Thymus (tissue), 11 donors: ENCODE measurements around the gene RMND1. TPM values are rescaled to one million over a fixed set of nuclear protein-coding genes. Genes with fewer than 3 reads are reported as not detected.
"Not testable (repeated sequence)": the region's sequence is repeated elsewhere in the genome, so short reads cannot be mapped to it uniquely, and the experiment has no call there.

Experiments used
- DNase-seq, 9 donors: peaks; one replicate each; pipeline ENCODE4 v3.0.0-alpha.2; 2013; ENCODE audit warnings: low spot score in 9 of 9, low read depth in 6 of 9, missing footprints in 1 of 9
- H3K27ac ChIP-seq, 2 donors: one replicate each; pipeline ENCODE4 v1.5.1; 2013; ENCODE audit warnings: control low read depth in 1 of 2, low read depth in 1 of 2, low read length in 1 of 2, mild to moderate bottlenecking in 1 of 2, moderate library complexity in 1 of 2
- H3K27me3 ChIP-seq, 2 donors: one replicate each; pipeline ENCODE4 v1.5.1; 2013; ENCODE audit warnings: low read length in 1 of 2; ENCODE audit not compliant: control insufficient read depth in 2 of 2, insufficient read depth in 1 of 2
- H3K36me3 ChIP-seq, 2 donors: one replicate each; pipeline ENCODE4 v1.5.1; 2013; ENCODE audit warnings: low read length in 1 of 2, mild to moderate bottlenecking in 1 of 2, moderate library complexity in 1 of 2; ENCODE audit not compliant: control insufficient read depth in 2 of 2, insufficient read depth in 2 of 2
- H3K4me1 ChIP-seq, 2 donors: one replicate each; pipeline ENCODE4 v1.5.1; 2013; ENCODE audit warnings: low read length in 2 of 2; ENCODE audit not compliant: control insufficient read depth in 2 of 2, insufficient read depth in 2 of 2
- H3K4me3 ChIP-seq, 2 donors: one replicate each; pipeline ENCODE4 v1.5.1; 2013; ENCODE audit warnings: low read length in 2 of 2, control low read depth in 1 of 2, mild to moderate bottlenecking in 1 of 2
- H3K9me3 ChIP-seq, 2 donors: one replicate each; pipeline ENCODE4 v1.5.1; 2013; ENCODE audit warnings: low read length in 1 of 2, mild to moderate bottlenecking in 1 of 2; ENCODE audit not compliant: control insufficient read depth in 2 of 2, insufficient read depth in 1 of 2
- WGBS: extraction: QIAGEN DNeasy Blood & Tissue Kit; methylation state at CpG from one replicate; pipeline ENCODE4 v1.1.7; 2013; 5-methylcytosine and 5-hydroxymethylcytosine counted together
- polyA plus RNA-seq: library from polyadenylated mRNA; stranded (reverse); fragments of 200-250 nt; gene quantifications from one replicate; pipeline ENCODE4 v1.2.3, GENCODE V29; 2013
- total RNA-seq: library from RNA; stranded (reverse); fragments of 120-200 nt; gene quantifications from one replicate; pipeline ENCODE4 v1.2.4, GENCODE V29; 2013
- donor health status: healthy.

Gene RMND1
- total and polyA plus RNA-seq, 2 donors = 17.0 to 17.2 TPM

- Histone ChIP-seq H3K9me3 (no peaks in the 10 kb centered on the region), H3K4me1 (peaks cover 15 to 23% of the 10 kb centered on the region in 2 donors), H3K4me3 (no peak overlapping the region), H3K27me3 (no peaks in the 10 kb centered on the region), H3K27ac (no peak overlapping the region), H3K36me3 (peaks cover 17 to 22% of the 10 kb centered on the region in 2 donors)
- WGBS = 96% methylated on average over 2 of the region's 2 CpGs
- DNase-seq = no peak
Observed at GRCh38 chr6:151375833-151376232, 76.1 kb downstream of the RMND1 start.

GRCh38 chr6:151374036-151374683 lies 77.8 kb downstream of the RMND1 start:
- 89% methylated on average over 5 of the region's 5 CpGs for WGBS
- Histone ChIP-seq H3K27me3 (no peaks in the 10 kb centered on the region), H3K9me3 (no peaks in the 10 kb centered on the region), H3K4me3 (no peak overlapping the region), H3K27ac (peak overlapping the region in 1 of 2 donors; percentile 18), H3K4me1 (peaks cover 7 to 12% of the 10 kb centered on the region in 2 donors), H3K36me3 (peaks cover 25 to 30% of the 10 kb centered on the region in 2 donors)
- DNase-seq = no peak

GRCh38 chr6:151372164-151372563 lies 79.8 kb downstream of the RMND1 start:
- Histone ChIP-seq H3K9me3 (no peaks in the 10 kb centered on the region), H3K4me3 (no peak overlapping the region), H3K27me3 (no peaks in the 10 kb centered on the region), H3K27ac (peak overlapping the region in 1 of 2 donors; percentile 70), H3K36me3 (peaks cover 31 to 34% of the 10 kb centered on the region in 2 donors), H3K4me1 (peaks cover 7 to 12% of the 10 kb centered on the region in 2 donors)
- no peak for DNase-seq
- WGBS = 31% methylated on average over 5 of the region's 5 CpGs

GRCh38 chr6:151370509-151371078 lies 81.3 kb downstream of the RMND1 start:
- DNase-seq = no peak
- Histone ChIP-seq H3K9me3 (no peaks in the 10 kb centered on the region), H3K27ac (no peak overlapping the region), H3K36me3 (peaks cover 42 to 46% of the 10 kb centered on the region in 2 donors), H3K27me3 (no peaks in the 10 kb centered on the region), H3K4me1 (peaks cover 5 to 12% of the 10 kb centered on the region in 2 donors), H3K4me3 (no peak overlapping the region)
- 97% methylated on average over 6 of the region's 6 CpGs for WGBS

- no peaks in the 10 kb centered on the region for H3K9me3 ChIP-seq
- no peak for DNase-seq
- no peaks in the 10 kb centered on the region for H3K4me1 ChIP-seq
- H3K4me3 ChIP-seq = no peak overlapping the region
- H3K36me3 ChIP-seq = peaks cover 37 to 55% of the 10 kb centered on the region in 2 donors
- H3K27me3 ChIP-seq = no peaks in the 10 kb centered on the region
- WGBS = 99% methylated on average over 6 of the region's 6 CpGs
- no peak overlapping the region for H3K27ac ChIP-seq
Observed at GRCh38 chr6:151365233-151365632, 86.7 kb downstream of the RMND1 start.

GRCh38 chr6:151359486-151359885 lies 92.4 kb downstream of the RMND1 start:
- whole genome bisulfite sequencing = 97% methylated on average over 5 of the region's 5 CpGs
- Histone ChIP-seq H3K9me3 (no peaks in the 10 kb centered on the region), H3K4me1 (no peaks in the 10 kb centered on the region), H3K36me3 (peaks cover 19 to 25% of the 10 kb centered on the region in 2 donors), H3K27me3 (no peaks in the 10 kb centered on the region), H3K27ac (no peak overlapping the region), H3K4me3 (no peak overlapping the region)
- DNase-seq = no peak

GRCh38 chr6:151358475-151358874 lies 93.5 kb downstream of the RMND1 start:
- Histone ChIP-seq H3K4me3 (no peak overlapping the region), H3K27ac (no peak overlapping the region), H3K36me3 (peaks cover 19 to 23% of the 10 kb centered on the region in 2 donors), H3K4me1 (no peaks in the 10 kb centered on the region), H3K27me3 (no peaks in the 10 kb centered on the region), H3K9me3 (no peaks in the 10 kb centered on the region)
- no peak for DNase-seq
- 99% methylated on average over 3 of the region's 3 CpGs for WGBS

- no peaks in the 10 kb centered on the region for H3K27me3 ChIP-seq
- no peak overlapping the region for H3K27ac ChIP-seq
- WGBS = 30% methylated on average over 6 of the region's 6 CpGs
- no peak overlapping the region for H3K4me3 ChIP-seq
- peaks cover 0 to 6% of the 10 kb centered on the region in 2 donors for H3K4me1 ChIP-seq
- peaks cover 19 to 20% of the 10 kb centered on the region in 2 donors for H3K36me3 ChIP-seq
- H3K9me3 ChIP-seq = no peaks in the 10 kb centered on the region
- DNase-seq = no peak
Observed at GRCh38 chr6:151357758-151358436, 94.0 kb downstream of the RMND1 start.

GRCh38 chr6:151356983-151357382 lies 94.9 kb downstream of the RMND1 start:
- DNase-seq, H3K27ac ChIP-seq, H3K27me3 ChIP-seq, H3K9me3 ChIP-seq, H3K4me3 ChIP-seq: not testable (repeated sequence)
- peaks cover 12 to 14% of the 10 kb centered on the region in 2 donors for H3K36me3 ChIP-seq
- peaks cover 0 to 14% of the 10 kb centered on the region in 2 donors for H3K4me1 ChIP-seq
- 97% methylated on average over 6 of the region's 6 CpGs for WGBS
